HCT116 (cell line): Measurements from ENCODE around the gene POMT2.

Source experiments
- CBX3 ChIP-seq: IDR thresholded peaks from 2 replicates; pipeline ENCODE4 v1.6.1; 2012; ENCODE audit warnings: low read depth
- EZH2 ChIP-seq: fragments of 200-600 bp; sonication (generic); IDR thresholded peaks from 2 replicates; pipeline ENCODE4 v1.6.1; 2017; ENCODE audit warnings: antibody characterized with exemption, mixed run types
- POLR2AphosphoS5 ChIP-seq: IDR thresholded peaks from 2 replicates; pipeline ENCODE4 v1.6.1; 2011; ENCODE audit warnings: mild to moderate bottlenecking, low read depth, low read length, moderate library complexity
- RAD21 ChIP-seq: IDR thresholded peaks from 2 replicates; pipeline ENCODE4 v1.6.1; 2012; ENCODE audit warnings: low read depth, mild to moderate bottlenecking
- TCF7L2 ChIP-seq: IDR thresholded peaks from 2 replicates; pipeline ENCODE4 v1.7.0; 2011; ENCODE audit warnings: borderline replicate concordance, inconsistent platforms; ENCODE audit not compliant: insufficient read depth, insufficient read length; ENCODE audit errors: extremely low read depth
- ZNF274 ChIP-seq: fragments of 200-500 bp; sonication (Bioruptor generic); IDR thresholded peaks from 2 replicates; pipeline ENCODE4 v1.6.1; 2014; ENCODE audit warnings: mild to moderate bottlenecking, low read depth, low read length, inconsistent platforms
- TF ChIP-seq, protein P1 (sequence below), 3 experiments: fragments of 200-600 bp in 1 of 3; sonication (generic) in 1 of 3; IDR thresholded peaks in 2 of 3; conservative IDR thresholded peaks in 1 of 3; 2 replicates each; pipeline ENCODE4 v1.5.1; 2012 to 2017; ENCODE audit warnings: low read depth in 2 of 3, low read length in 2 of 3, antibody characterized with exemption in 1 of 3, borderline replicate concordance in 1 of 3, control low read depth in 1 of 3, mild to moderate bottlenecking in 1 of 3, mixed read lengths in 1 of 3, mixed run types in 1 of 3, moderate library complexity in 1 of 3; ENCODE audit not compliant: insufficient read depth in 1 of 3
- TF ChIP-seq, protein P2 (sequence below): IDR thresholded peaks from 2 replicates; pipeline ENCODE4 v1.6.1; 2012; ENCODE audit warnings: low read depth
- TF ChIP-seq, protein P3 (sequence below): IDR thresholded peaks from 2 replicates; pipeline ENCODE4 v1.6.1; 2012

DNA sequence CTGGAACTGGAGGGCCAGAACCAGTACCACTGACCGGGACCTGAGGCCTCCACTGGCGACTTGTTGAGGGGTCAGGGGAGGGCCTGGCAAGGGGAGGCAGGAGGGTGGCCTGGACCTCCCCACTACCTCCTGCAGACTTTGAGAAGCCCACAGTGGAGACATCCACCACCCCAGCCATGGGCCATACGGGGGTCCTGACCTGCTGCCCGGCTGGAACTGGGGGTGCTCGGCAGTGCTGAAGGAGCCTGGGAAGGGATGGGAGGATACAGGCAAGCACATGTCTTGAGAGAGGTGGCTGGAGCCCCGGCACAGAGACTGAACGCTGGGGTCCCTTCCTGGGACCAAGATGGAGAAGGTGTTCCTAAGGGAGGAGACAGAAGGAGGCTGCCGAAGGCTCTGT is 64.0 kb downstream of the POMT2 start:
- no peak for TF ChIP-seq EZH2
- TF ChIP-seq TCF7L2, result no peak
- TF ChIP-seq, protein P1, sequence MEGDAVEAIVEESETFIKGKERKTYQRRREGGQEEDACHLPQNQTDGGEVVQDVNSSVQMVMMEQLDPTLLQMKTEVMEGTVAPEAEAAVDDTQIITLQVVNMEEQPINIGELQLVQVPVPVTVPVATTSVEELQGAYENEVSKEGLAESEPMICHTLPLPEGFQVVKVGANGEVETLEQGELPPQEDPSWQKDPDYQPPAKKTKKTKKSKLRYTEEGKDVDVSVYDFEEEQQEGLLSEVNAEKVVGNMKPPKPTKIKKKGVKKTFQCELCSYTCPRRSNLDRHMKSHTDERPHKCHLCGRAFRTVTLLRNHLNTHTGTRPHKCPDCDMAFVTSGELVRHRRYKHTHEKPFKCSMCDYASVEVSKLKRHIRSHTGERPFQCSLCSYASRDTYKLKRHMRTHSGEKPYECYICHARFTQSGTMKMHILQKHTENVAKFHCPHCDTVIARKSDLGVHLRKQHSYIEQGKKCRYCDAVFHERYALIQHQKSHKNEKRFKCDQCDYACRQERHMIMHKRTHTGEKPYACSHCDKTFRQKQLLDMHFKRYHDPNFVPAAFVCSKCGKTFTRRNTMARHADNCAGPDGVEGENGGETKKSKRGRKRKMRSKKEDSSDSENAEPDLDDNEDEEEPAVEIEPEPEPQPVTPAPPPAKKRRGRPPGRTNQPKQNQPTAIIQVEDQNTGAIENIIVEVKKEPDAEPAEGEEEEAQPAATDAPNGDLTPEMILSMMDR (IDR thresholded peaks at IDR 0.05 in 2 of 3, conservative IDR thresholded peaks at IDR 0.05 in 1 of 3; ENCODE audit: borderline replicate concordance in 1 of 3, insufficient read depth in 1 of 3, low read depth in 2 of 3, low read length in 2 of 3), result no peak
- no peak for TF ChIP-seq POLR2AphosphoS5
- no peak for TF ChIP-seq ZNF274
- TF ChIP-seq, protein P2, sequence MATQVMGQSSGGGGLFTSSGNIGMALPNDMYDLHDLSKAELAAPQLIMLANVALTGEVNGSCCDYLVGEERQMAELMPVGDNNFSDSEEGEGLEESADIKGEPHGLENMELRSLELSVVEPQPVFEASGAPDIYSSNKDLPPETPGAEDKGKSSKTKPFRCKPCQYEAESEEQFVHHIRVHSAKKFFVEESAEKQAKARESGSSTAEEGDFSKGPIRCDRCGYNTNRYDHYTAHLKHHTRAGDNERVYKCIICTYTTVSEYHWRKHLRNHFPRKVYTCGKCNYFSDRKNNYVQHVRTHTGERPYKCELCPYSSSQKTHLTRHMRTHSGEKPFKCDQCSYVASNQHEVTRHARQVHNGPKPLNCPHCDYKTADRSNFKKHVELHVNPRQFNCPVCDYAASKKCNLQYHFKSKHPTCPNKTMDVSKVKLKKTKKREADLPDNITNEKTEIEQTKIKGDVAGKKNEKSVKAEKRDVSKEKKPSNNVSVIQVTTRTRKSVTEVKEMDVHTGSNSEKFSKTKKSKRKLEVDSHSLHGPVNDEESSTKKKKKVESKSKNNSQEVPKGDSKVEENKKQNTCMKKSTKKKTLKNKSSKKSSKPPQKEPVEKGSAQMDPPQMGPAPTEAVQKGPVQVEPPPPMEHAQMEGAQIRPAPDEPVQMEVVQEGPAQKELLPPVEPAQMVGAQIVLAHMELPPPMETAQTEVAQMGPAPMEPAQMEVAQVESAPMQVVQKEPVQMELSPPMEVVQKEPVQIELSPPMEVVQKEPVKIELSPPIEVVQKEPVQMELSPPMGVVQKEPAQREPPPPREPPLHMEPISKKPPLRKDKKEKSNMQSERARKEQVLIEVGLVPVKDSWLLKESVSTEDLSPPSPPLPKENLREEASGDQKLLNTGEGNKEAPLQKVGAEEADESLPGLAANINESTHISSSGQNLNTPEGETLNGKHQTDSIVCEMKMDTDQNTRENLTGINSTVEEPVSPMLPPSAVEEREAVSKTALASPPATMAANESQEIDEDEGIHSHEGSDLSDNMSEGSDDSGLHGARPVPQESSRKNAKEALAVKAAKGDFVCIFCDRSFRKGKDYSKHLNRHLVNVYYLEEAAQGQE, result no peak
- TF ChIP-seq CBX3, result no peak
- TF ChIP-seq RAD21, result no peak
- TF ChIP-seq, protein P3, sequence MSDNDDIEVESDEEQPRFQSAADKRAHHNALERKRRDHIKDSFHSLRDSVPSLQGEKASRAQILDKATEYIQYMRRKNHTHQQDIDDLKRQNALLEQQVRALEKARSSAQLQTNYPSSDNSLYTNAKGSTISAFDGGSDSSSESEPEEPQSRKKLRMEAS, result no peak
